ENCODE results near the gene LZIC. TPM values are rescaled to one million over a fixed set of nuclear protein-coding genes. Genes with fewer than 3 reads are reported as not detected.
A peak's percentile ranks its signal among the peaks of the same experiment; 100 is the strongest.

Gene LZIC
- total RNA-seq, 2 donors from 2014 or later: 40.6 to 47.2 TPM

DNA sequence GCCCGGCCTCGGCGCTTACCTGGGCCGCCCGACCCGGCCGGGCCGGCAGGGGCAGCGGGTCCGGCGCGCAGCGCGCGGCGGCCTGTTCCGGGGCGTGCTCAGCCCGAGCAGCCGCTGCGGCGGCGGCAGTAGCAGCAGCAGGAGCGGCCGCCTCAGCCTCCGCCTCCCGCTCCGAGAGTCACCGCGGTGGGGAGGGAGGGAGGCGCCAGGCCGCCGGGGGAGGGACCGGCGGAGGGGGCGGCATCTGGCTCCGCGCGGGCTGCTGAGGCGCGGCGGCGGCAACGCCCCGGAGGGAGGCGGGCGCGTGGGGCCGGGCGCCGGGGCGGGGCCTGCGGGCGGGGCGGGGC is 33.1 kb downstream of the LZIC start, which contains the start of gene CTNNBIP1:
CTNNBIP1 (minus strand) TSS at position 194 of the 347 bp plus-strand sequence. CDS start 38,205 bp downstream, outside the sequence.
- intact Hi-C loops (cut with DNase I): loop anchor here (5.0 kb wide), 1 partner anchor 33 kb away; no protein-coding TSS in a partner anchor
- Histone ChIP-seq H3K9me3 (no peaks in the 10 kb centered on the region), H3K36me3 (no peaks in the 10 kb centered on the region), H3K27ac (peak within 1 kb of the TSS; percentile 89), H3K4me3 (peak within 1 kb of the TSS; percentile 72), H3K9ac (ENCODE audit: low read depth in 2 of 2, low read length in 2 of 2) (peak within 1 kb of the TSS; percentile 86 to 97), H3K4me1 (peaks cover 4% of the 10 kb centered on the region), H3K27me3 (no peaks in the 10 kb centered on the region)
- TF ChIP-seq, protein P1, sequence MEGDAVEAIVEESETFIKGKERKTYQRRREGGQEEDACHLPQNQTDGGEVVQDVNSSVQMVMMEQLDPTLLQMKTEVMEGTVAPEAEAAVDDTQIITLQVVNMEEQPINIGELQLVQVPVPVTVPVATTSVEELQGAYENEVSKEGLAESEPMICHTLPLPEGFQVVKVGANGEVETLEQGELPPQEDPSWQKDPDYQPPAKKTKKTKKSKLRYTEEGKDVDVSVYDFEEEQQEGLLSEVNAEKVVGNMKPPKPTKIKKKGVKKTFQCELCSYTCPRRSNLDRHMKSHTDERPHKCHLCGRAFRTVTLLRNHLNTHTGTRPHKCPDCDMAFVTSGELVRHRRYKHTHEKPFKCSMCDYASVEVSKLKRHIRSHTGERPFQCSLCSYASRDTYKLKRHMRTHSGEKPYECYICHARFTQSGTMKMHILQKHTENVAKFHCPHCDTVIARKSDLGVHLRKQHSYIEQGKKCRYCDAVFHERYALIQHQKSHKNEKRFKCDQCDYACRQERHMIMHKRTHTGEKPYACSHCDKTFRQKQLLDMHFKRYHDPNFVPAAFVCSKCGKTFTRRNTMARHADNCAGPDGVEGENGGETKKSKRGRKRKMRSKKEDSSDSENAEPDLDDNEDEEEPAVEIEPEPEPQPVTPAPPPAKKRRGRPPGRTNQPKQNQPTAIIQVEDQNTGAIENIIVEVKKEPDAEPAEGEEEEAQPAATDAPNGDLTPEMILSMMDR (IDR thresholded peaks at IDR 0.05): no peak
- no peak for DNase-seq

DNA sequence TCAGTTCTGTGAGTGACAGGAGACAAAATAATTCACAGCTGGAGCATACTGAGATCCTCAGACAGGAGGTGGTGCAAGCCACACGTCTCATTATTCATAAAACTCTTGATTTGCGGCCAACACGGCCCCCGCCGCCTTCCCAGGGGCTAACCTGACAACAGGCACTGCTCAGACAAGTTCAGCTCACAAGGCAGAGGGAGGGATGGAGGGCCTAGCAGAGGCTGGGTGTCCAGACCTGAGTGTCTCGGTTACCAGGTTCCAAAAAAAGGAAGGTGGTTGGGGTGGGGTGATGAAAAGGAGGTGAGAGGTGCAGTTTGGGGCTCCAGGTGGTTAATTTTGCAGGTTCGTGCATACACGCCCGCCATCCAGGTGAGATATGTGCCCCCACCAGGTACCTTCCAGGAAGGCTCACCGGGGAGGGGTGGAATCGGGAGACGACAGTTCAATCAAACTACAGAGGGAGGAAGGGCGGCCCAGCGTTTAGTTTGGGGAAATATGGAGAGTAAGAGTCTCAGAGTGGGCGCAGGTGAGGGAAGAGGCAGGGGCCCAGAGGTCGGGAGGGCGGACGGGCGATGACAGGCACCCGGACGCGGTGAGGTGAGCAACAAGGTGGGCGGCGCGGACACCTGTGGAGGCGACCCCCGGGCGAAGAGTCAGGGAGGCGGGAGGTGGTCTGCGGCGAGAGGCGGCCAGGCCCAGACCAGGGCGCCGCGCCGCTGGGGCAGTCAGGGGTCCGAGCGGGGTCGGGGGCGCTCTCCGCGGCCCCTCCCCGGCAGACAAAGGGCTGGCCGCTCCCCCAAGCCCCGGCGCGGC is 33.8 kb downstream of the LZIC start:
- peak overlapping the region; percentile 86 to 97 for H3K9ac ChIP-seq (ENCODE audit: low read depth in 2 of 2, low read length in 2 of 2)
- H3K27me3 ChIP-seq: no peaks in the 10 kb centered on the region
- H3K9me3 ChIP-seq: no peaks in the 10 kb centered on the region
- H3K4me1 ChIP-seq: peaks cover 4% of the 10 kb centered on the region
- H3K4me3 ChIP-seq: peak overlapping the region; percentile 72
- TF ChIP-seq, protein P1 (IDR thresholded peaks at IDR 0.05): no peak
- H3K27ac ChIP-seq: peak overlapping the region; percentile 41
- intact Hi-C loops (cut with DNase I): loop anchor here (5.0 kb wide), 1 partner anchor 32 kb away; no protein-coding TSS in a partner anchor
- DNase-seq: peak; percentile 52
- H3K36me3 ChIP-seq: no peaks in the 10 kb centered on the region

DNA sequence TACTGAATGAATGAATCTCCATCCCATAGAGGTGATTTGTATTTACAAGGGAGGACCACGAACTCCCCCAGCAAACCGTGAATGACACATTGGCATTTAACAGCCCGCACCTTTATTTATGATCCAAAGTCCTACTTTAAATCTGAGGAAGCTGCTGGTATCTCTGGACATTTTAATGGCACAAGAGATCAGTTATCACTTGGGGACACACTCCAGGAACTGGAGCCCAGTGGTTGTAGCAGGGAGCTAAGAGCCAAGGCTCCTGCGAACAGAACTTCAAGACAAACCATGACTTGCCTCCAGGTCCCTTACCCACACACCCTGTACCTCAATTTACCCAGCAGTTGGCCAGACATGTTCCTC is 34.3 kb downstream of the LZIC start:
- peaks cover 4% of the 10 kb centered on the region for H3K4me1 ChIP-seq
- TF ChIP-seq, protein P1 (IDR thresholded peaks at IDR 0.05): no peak
- H3K9ac ChIP-seq (ENCODE audit: low read depth in 2 of 2, low read length in 2 of 2): peak overlapping the region; percentile 86 to 97
- no peaks in the 10 kb centered on the region for H3K36me3 ChIP-seq
- intact Hi-C loops (cut with DNase I): no loop called here
- peak overlapping the region; percentile 72 for H3K4me3 ChIP-seq
- no peak for DNase-seq
- H3K27ac ChIP-seq: peak overlapping the region; percentile 41
- H3K9me3 ChIP-seq: no peaks in the 10 kb centered on the region
- no peaks in the 10 kb centered on the region for H3K27me3 ChIP-seq

DNA sequence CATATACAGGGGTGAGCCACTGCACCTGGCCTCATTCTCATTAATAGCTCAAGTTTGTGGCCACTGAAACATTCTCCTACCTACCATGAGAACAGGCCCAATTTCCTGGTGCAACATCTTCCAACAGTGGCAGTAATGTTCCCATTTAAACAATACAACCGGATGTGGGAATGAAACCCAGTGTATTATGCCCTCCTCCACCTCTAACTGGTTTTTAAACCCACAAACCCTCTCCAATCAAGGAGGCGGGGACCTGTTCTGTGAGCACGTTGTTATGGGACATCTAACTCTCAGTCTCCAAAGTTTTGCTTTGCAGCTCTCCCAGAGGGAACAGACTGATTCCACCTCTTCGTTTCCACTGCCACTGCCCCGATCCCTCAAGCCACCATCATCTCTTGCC is 35.8 kb downstream of the LZIC start:
- H3K27me3 ChIP-seq: no peaks in the 10 kb centered on the region
- H3K27ac ChIP-seq: no peak overlapping the region
- H3K36me3 ChIP-seq: no peaks in the 10 kb centered on the region
- H3K9me3 ChIP-seq: no peaks in the 10 kb centered on the region
- H3K9ac ChIP-seq (ENCODE audit: low read depth in 2 of 2, low read length in 2 of 2): no peak overlapping the region
- intact Hi-C loops (cut with DNase I): no loop called here
- no peak for DNase-seq
- TF ChIP-seq, protein P1 (IDR thresholded peaks at IDR 0.05): no peak
- H3K4me3 ChIP-seq: no peak overlapping the region
- peaks cover 4% of the 10 kb centered on the region for H3K4me1 ChIP-seq

DNA sequence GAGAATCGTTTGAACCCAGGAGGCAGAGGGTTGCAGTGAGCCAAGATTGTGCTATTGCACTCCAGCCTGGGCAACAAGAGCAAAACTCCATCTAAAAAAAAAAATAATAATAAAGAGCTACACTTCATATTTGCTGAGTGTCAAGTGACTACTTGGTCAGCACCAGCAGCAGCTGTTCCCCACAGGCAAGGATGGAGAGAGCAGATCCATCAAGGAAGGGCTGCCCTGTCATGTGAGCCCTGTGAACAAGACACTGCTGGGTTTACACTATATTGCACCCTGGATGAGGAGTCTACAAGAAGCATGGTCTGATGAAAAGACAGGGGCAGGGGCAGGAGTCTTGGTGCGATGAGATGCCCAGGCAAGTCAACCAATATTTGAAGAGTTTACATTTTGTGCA is 36.7 kb downstream of the LZIC start:
- Histone ChIP-seq H3K9me3 (no peaks in the 10 kb centered on the region), H3K27ac (no peak overlapping the region), H3K4me1 (peaks cover 4% of the 10 kb centered on the region), H3K36me3 (no peaks in the 10 kb centered on the region), H3K27me3 (no peaks in the 10 kb centered on the region), H3K4me3 (no peak overlapping the region), H3K9ac (ENCODE audit: low read depth in 2 of 2, low read length in 2 of 2) (no peak overlapping the region)
- intact Hi-C loops (cut with DNase I): no loop called here
- TF ChIP-seq, protein P1 (IDR thresholded peaks at IDR 0.05): no peak
- no peak for DNase-seq
